ENCODE results near the gene PDSS2.

DNA sequence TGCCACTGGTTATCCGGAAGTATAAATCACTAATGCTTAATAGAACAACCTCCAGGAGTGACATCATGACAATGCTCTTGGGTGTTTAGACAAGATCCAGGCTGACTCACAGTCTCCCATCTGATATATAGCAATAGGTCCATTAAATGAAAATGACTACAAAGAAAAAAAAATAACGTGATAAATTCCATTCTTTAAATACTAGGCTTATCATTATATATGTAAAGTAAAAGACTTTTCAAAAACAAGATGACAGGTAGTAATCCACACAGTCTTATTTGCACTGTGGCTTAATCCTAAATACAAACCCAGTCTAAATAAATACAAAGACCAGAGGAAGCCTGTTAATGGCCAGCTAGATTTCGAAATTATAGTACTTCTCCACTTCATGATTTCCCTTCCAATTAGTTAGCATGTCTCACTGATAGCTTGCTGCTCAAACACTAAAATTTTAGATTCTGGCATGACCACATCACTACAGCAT lies 195.0 kb downstream of the PDSS2 start:
- TF ChIP-seq, protein P1, sequence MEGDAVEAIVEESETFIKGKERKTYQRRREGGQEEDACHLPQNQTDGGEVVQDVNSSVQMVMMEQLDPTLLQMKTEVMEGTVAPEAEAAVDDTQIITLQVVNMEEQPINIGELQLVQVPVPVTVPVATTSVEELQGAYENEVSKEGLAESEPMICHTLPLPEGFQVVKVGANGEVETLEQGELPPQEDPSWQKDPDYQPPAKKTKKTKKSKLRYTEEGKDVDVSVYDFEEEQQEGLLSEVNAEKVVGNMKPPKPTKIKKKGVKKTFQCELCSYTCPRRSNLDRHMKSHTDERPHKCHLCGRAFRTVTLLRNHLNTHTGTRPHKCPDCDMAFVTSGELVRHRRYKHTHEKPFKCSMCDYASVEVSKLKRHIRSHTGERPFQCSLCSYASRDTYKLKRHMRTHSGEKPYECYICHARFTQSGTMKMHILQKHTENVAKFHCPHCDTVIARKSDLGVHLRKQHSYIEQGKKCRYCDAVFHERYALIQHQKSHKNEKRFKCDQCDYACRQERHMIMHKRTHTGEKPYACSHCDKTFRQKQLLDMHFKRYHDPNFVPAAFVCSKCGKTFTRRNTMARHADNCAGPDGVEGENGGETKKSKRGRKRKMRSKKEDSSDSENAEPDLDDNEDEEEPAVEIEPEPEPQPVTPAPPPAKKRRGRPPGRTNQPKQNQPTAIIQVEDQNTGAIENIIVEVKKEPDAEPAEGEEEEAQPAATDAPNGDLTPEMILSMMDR (IDR thresholded peaks at IDR 0.05), result no peak
- TF ChIP-seq POLR2AphosphoS5 (IDR thresholded peaks at IDR 0.05; ENCODE audit: low read depth, low read length), result peak; percentile 48; the same call in 1 of the 2 replicates
